GM19372 (cell line): Measurements from ENCODE around the gene PGAM2.

ENCODE experiments used
- ATAC-seq: cut with Tn5 transposase; IDR thresholded peaks from one replicate; pipeline ENCODE4 v1.9.1; 2021; ENCODE audit warnings: mild to moderate bottlenecking, low read depth, moderate library complexity; ENCODE audit not compliant: unreplicated experiment

Gene PGAM2

DNA sequence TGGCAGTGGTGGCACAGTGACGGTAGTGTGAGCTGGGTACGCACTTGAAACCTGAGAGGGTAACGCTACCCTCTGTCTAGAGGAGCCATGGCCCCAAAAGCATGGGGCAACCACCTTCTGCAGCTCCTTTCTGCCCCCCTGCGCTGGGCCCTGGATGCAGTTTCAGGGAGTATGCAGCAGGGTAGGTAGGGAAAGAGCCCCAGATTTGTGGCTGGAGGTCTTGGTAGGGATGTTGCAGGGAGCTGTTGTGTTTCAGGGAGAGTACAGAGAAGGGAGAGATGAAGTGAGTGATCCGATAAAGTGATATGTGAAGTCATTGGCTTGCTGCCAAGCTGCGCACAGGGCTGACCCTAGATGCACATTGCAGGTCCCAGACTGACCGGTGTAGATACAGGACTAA, 2.7 kb upstream of the PGAM2 start:
- ATAC-seq: no peak

GRCh38 chr7:44067064-44067951, 1.9 kb upstream of the PGAM2 start:
- no peak for ATAC-seq

DNA sequence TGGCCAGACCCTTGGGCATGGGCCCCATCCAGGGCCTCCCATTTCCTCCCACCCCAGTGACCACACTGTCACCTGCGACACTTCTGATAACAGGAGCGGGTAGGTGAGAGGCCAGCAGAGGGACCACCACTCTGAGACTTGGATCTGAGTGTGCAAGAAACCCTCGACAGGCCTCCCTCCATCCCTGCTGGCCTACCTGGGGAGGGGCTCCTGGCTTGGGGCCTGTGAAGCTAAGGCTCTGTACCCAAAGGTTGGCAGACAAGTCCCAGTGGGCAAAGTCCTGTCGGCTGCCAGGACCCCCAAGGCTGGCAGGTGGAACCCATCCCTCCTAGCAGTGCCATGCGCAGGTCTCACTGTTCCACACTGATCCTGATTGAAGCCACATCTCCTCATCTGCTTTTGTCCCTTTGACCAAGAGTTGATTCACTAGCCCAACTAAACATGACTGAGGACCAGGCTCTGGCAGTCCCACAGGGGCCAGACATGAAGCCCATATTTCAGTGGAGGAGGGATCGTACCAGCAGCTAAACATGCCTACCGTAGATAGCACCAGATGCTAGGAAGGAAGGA, 1.2 kb upstream of the PGAM2 start:
- ATAC-seq: no peak

DNA sequence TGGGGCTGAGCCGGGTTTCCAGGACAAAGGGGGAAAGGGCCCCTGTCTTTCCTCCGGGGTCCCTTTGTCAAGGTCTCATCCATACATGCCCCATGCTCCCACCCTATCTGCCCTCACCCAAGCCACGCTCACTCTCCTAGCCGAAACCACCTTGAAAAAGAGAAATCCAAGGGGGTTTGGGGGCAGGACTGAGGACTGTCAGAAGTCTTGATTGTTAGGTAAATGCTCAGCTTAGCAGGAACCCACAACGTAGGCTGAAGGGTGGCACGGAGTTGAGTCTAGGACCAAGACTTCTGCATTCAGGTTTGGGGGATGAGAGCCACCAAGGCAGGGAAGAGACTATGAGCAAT, 719 bp upstream of the PGAM2 start:
- ATAC-seq: no peak

DNA sequence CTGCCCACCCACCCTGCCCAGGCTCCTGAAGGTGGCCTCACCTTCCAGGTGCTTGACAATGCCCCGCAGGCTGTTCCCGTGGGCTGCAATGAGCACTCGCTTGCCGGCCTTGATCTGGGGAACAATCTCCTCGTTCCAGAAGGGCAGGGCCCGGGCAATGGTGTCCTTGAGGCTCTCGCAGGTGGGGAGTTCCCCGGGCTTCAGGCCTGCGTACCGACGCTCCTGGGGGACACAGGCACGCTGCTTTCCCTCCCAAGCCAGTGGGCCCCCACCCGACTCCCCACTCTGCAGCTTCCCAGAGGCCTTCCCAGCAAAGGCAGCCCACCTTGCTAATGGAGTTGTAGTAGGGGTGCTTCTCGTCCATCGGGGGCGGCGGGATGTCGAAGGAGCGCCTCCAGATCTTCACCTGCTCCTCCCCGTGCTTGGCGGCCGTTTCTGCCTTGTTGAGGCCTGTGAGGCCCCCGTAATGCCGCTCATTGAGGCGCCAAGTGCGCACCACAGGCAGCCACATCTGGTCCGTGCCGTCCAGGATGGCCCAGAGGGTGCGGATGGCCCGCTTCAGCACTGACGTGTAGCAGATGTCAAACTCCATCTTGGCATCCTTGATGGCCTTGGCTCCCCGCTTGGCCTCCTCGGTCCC, 456 bp downstream of the PGAM2 start:
- ATAC-seq: no peak

DNA sequence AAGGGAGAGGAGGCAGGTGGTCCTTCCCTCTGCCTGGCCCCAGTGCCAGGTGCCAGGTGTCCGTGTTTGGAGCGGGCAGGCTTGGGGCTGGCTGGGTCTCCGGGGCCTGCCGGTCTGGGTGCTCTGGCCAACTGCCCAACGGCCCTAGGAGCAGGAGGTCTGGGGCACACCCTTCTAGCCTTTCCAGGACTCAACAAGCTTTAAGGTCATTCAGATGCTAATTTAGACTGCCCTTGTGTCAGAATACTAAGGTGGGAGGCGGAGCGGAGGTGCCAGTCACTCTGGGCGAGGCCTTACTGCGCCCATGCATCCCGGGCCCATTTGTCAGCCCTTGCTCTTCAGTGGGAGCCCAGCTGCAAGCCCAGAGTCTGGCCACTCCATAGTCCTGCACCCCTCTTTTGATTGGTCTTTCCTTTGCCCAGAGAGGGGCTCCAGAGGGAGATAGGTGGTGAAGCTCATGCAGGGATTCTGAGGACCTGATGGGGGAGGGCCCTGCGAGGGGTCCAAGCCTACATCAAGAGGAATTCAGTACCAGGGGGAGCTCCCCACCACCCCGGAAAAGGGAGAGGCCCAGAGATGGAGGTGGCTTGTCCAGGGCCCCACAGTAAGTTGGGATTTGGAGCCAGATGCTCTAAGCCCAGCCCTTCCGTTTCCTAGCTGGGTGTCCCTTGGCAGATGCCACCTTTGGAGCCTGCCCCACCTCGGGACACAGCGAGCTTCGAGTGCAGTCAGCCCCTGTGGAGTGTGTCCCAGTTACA, 1.3 kb downstream of the PGAM2 start:
- no peak for ATAC-seq

DNA sequence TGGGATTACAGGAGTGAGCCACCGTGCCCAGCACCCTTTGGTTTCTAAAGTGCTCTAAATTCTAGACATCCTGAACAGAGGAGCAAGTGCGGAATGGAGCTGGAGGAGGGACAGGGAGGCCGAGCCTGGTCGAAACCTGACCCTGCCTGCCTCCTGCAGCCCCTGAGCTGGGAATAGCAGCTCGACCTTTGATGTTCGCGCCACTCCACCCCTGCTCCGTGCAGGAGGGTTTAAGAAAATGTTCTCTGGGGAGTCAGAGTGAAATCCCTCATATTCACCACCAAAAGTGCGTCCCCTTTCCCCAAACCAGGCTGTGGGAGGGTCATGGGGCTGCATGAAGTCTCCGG, 1.8 kb downstream of the PGAM2 start:
- ATAC-seq: no peak

GRCh38 chr7:44062903-44063295, 2.5 kb downstream of the PGAM2 start:
- ATAC-seq: no peak

DNA sequence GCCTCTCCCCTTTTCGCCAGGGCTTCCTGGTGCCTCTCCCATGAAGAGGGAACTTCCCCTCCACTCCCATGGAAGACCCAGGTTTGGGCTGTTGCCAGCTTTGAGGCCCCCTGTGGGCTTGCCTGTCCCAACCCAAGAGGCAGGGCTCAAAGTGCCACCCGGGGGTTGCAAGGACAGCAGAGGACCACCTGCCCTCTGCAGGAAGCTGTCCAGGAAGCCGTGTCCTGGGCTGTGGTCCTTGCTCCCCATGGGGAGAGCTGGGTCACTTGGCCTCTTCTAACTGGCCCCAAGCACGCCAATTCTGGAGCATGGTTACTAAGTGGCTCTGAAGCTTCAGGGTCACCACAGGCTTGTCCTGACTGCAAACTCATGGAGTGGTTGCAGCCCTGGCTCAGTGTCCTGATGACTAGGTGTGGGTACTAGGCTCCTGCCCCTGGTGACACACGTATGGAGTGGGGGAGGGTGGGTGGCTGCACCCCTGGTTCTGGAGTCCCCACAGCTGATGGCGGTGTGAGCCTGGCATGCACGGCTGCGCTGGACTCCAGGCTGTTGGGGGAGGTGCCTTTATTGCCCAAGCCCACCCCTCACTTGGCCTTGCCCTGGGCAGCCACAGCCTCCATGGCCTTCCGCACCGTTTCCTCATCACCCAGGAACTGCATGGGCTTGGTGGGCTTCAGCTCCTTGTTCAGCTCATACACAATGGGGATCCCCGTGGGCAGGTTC, 3.0 kb downstream of the PGAM2 start:
- ATAC-seq: no peak

- ATAC-seq: no peak
Observed at GRCh38 chr7:44061645-44062179, 3.7 kb downstream of the PGAM2 start.

GRCh38 chr7:44060948-44061644, 4.3 kb downstream of the PGAM2 start:
- ATAC-seq: no peak

GRCh38 chr7:44060091-44060947, 5.0 kb downstream of the PGAM2 start:
- no peak for ATAC-seq

- ATAC-seq: peak; percentile 68
Observed at GRCh38 chr7:44059219-44060090, 5.9 kb downstream of the PGAM2 start.

- no peak for ATAC-seq
Observed at GRCh38 chr7:44058759-44059218, 6.6 kb downstream of the PGAM2 start.

DNA sequence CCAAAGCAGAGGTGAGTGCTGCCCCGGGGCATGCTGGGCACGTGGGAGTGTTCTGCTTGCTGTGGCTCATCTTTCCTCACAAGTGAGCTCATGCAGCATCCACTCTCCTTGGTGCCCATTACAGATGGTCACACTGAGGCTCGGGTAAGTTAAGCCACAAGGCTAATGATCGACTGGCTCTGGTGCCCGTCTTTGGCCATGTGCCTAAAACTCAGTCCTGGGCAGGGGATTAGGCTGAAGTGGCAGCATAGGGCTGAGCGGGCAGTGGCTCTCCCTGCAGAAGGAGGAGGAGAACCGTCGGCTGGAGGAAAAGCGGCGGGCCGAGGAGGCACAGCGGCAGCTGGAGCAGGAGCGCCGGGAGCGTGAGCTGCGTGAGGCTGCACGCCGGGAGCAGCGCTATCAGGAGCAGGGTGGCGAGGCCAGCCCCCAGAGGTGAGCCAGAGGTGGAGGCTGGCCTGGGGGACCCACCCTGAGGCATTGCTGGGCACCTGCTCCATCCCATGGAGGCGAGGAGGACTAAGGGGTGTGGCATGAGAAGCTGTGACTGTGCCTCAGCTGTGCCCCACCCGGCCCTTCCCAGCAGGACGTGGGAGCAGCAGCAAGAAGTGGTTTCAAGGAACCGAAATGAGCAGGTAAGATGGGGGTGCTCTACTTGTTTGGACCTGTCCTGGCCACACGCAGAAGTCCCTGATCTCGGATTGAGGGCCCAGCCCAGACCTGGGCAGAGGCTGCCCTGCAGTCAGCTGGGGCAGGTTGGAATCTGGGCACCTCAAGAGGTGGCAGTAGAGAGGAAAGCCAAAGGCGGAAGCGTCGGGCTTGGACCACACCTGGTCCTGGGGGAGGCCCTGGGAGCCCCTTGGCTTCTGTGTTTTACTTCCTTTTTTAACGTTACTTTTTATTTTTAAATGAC, 7.3 kb downstream of the PGAM2 start:
- ATAC-seq: no peak

- no peak for ATAC-seq
Observed at GRCh38 chr7:44057181-44057848, 8.1 kb downstream of the PGAM2 start.
